ENCODE results near the gene NKAIN1.

GRCh38 chr1:31159869-31160611 is 79.6 kb downstream of the NKAIN1 start:
- TF ChIP-seq EP300 (conservative IDR thresholded peaks at IDR 0.05; ENCODE audit: poor library complexity, severe bottlenecking) (no peak), SMC3 (conservative IDR thresholded peaks at IDR 0.05; ENCODE audit: poor library complexity) (no peak), EZH2 (IDR thresholded peaks at IDR 0.05; ENCODE audit: borderline replicate concordance, insufficient read depth, low read length, poor library complexity, severe bottlenecking) (no peak), MXI1 (conservative IDR thresholded peaks at IDR 0.05; ENCODE audit: poor library complexity, severe bottlenecking) (no peak), REST (IDR thresholded peaks at IDR 0.05; ENCODE audit: borderline replicate concordance) (no peak)
- TF ChIP-seq, protein P1, sequence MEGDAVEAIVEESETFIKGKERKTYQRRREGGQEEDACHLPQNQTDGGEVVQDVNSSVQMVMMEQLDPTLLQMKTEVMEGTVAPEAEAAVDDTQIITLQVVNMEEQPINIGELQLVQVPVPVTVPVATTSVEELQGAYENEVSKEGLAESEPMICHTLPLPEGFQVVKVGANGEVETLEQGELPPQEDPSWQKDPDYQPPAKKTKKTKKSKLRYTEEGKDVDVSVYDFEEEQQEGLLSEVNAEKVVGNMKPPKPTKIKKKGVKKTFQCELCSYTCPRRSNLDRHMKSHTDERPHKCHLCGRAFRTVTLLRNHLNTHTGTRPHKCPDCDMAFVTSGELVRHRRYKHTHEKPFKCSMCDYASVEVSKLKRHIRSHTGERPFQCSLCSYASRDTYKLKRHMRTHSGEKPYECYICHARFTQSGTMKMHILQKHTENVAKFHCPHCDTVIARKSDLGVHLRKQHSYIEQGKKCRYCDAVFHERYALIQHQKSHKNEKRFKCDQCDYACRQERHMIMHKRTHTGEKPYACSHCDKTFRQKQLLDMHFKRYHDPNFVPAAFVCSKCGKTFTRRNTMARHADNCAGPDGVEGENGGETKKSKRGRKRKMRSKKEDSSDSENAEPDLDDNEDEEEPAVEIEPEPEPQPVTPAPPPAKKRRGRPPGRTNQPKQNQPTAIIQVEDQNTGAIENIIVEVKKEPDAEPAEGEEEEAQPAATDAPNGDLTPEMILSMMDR (IDR thresholded peaks at IDR 0.05; ENCODE audit: poor library complexity, severe bottlenecking) = no peak

Data from neural cell (in vitro differentiated cells).